HCT116 (cell line): Measurements from ENCODE around the gene PTCH2. TPM values are rescaled to one million over a fixed set of nuclear protein-coding genes. Genes with fewer than 3 reads are reported as not detected.

Experiments
- ATAC-seq: fragments of 200-7000 bp; cut with Tn5 transposase; 2 replicates; pipeline ENCODE4 v1.9.1; 2020; ENCODE audit warnings: mild to moderate bottlenecking, moderate library complexity
- BruUV-seq: library from RNA; stranded (reverse); fragments of 400-500 nt; replicated peaks from 2 replicates; lab custom pipeline; 2021; lab: Mats Ljungman, UMichigan
- CTCF ChIA-PET: fragments of 300-600 bp; sonication (Branson Sonifier 250); formaldehyde crosslinking; loops from one replicate; lab custom pipeline; 2021; ENCODE audit warnings: antibody characterized with exemption; lab: Charles Lee
- POLR2A ChIA-PET: fragments of 300-600, 350-600 bp; sonication (Branson Sonifier 250); formaldehyde crosslinking; loops from one replicate; lab custom pipeline; 2021; ENCODE audit warnings: antibody characterized with exemption; lab: Charles Lee
- RAD21 ChIA-PET, 2 experiments: fragments of 300-600 bp; sonication (Branson Sonifier 250); formaldehyde crosslinking; loops; one replicate each; lab custom pipeline; 2023; ENCODE audit warnings: low total read pairs in 2 of 2; ENCODE audit not compliant: uncharacterized antibody in 2 of 2, unreplicated experiment in 2 of 2, low non-redundant PET in 1 of 2; lab: Charles Lee
- DNase-seq: peaks from one replicate; pipeline ENCODE4 v3.0.0-alpha.2; 2010; ENCODE audit warnings: low read depth, low spot score
- H2AFZ ChIP-seq: fragments of 200-600 bp; shearing (Covaris generic), sonication (generic); 2 replicates; pipeline ENCODE4 v1.6.1; 2017; ENCODE audit warnings: low read depth, mixed run types, mixed read lengths, antibody characterized with exemption, low read length; ENCODE audit not compliant: poor library complexity, severe bottlenecking
- H3K27ac ChIP-seq: 2 replicates; pipeline ENCODE4 v1.5.1; 2012; ENCODE audit warnings: low read depth, low read length
- H3K27me3 ChIP-seq: fragments of 200-600 bp; sonication (generic); 2 replicates; pipeline ENCODE4 v1.6.1; 2016; ENCODE audit warnings: mixed run types, low read length, mixed read lengths; ENCODE audit not compliant: insufficient read depth
- H3K36me3 ChIP-seq, 2 experiments: fragments of 200-500 bp in 1 of 2; fragments of 200-600 bp in 1 of 2; sonication (Bioruptor generic) in 1 of 2; sonication (generic) in 1 of 2; 2 replicates each; pipeline versions ENCODE4 v1.5.1 to v1.6.1; 2014 to 2016; ENCODE audit warnings: low read length in 2 of 2, inconsistent platforms in 1 of 2, mixed read lengths in 1 of 2, mixed run types in 1 of 2; ENCODE audit not compliant: insufficient read depth in 2 of 2, control insufficient read depth in 1 of 2
- H3K4me1 ChIP-seq, 2 experiments: fragments of 200-600 bp in 1 of 2; sonication (generic) in 1 of 2; 2 replicates each; pipeline versions ENCODE4 v1.5.1 to v1.6.1; 2012 to 2017; ENCODE audit warnings: low read length in 2 of 2, inconsistent platforms in 1 of 2, mild to moderate bottlenecking in 1 of 2, mixed read lengths in 1 of 2, mixed run types in 1 of 2, moderate library complexity in 1 of 2; ENCODE audit not compliant: insufficient read depth in 2 of 2, control insufficient read depth in 1 of 2
- H3K4me2 ChIP-seq: fragments of 200-600 bp; sonication (generic); 2 replicates; pipeline ENCODE4 v1.6.1; 2017; ENCODE audit warnings: mixed run types, low read length, mixed read lengths
- H3K4me3 ChIP-seq, 2 experiments: fragments of 200-600 bp in 1 of 2; sonication (generic) in 1 of 2; replicated peaks in 1 of 2; 2 replicates each; pipeline ENCODE4 v1.5.1; 2011 to 2016; ENCODE audit warnings: low read length in 2 of 2, control low read depth in 1 of 2, low read depth in 1 of 2, mild to moderate bottlenecking in 1 of 2, mixed read lengths in 1 of 2, mixed run types in 1 of 2
- H3K79me2 ChIP-seq: fragments of 200-600 bp; sonication (generic); 2 replicates; pipeline ENCODE4 v1.6.1; 2017; ENCODE audit warnings: mild to moderate bottlenecking, mixed run types, low read length, moderate library complexity, mixed read lengths; ENCODE audit not compliant: insufficient read depth
- H3K9ac ChIP-seq: fragments of 200-600 bp; sonication (generic); 2 replicates; pipeline ENCODE4 v1.6.1; 2016; ENCODE audit warnings: low read length, mixed read lengths
- H3K9me2 ChIP-seq: fragments of 200-600 bp; sonication (generic), shearing (Covaris generic); 2 replicates; pipeline ENCODE4 v1.6.1; 2017; ENCODE audit warnings: mixed run types, mild to moderate bottlenecking, moderate library complexity; ENCODE audit not compliant: insufficient read depth
- H3K9me3 ChIP-seq, 2 experiments: fragments of 200-500 bp in 1 of 2; fragments of 200-600 bp in 1 of 2; sonication (Bioruptor generic) in 1 of 2; sonication (generic) in 1 of 2; 2 replicates each; pipeline ENCODE4 v1.6.1; 2014 to 2017; ENCODE audit warnings: low read length in 2 of 2, mixed read lengths in 2 of 2, inconsistent platforms in 1 of 2, low read depth in 1 of 2, mild to moderate bottlenecking in 1 of 2, mixed run types in 1 of 2, moderate library complexity in 1 of 2; ENCODE audit not compliant: control insufficient read depth in 1 of 2, insufficient read depth in 1 of 2
- H4K20me1 ChIP-seq: fragments of 200-600 bp; sonication (generic), shearing (Covaris generic); 2 replicates; pipeline ENCODE4 v1.6.1; 2017; ENCODE audit warnings: mixed run types, mild to moderate bottlenecking, moderate library complexity; ENCODE audit not compliant: insufficient read depth
- EZH2 ChIP-seq: fragments of 200-600 bp; sonication (generic); IDR thresholded peaks from 2 replicates; pipeline ENCODE4 v1.6.1; 2017; ENCODE audit warnings: antibody characterized with exemption, mixed run types
- FOSL1 ChIP-seq: IDR thresholded peaks from 2 replicates; pipeline ENCODE4 v1.6.1; 2012; ENCODE audit warnings: low read depth
- RAD21 ChIP-seq: IDR thresholded peaks from 2 replicates; pipeline ENCODE4 v1.6.1; 2012; ENCODE audit warnings: low read depth, mild to moderate bottlenecking
- intact Hi-C: fragments of 100-400 bp; cut with micrococcal nuclease; formaldehyde crosslinking; loops from 2 replicates; pipeline ENCODE4 v1.10.0; 2022
- total RNA-seq: library from RNA; stranded (reverse); gene quantifications from one replicate; pipeline ENCODE4 v1.2.1, GENCODE V29; 2021; ENCODE audit not compliant: unreplicated experiment
- TF ChIP-seq, protein P1 (sequence below), 3 experiments: fragments of 200-600 bp in 1 of 3; sonication (generic) in 1 of 3; IDR thresholded peaks in 2 of 3; conservative IDR thresholded peaks in 1 of 3; 2 replicates each; pipeline ENCODE4 v1.5.1; 2012 to 2017; ENCODE audit warnings: low read depth in 2 of 3, low read length in 2 of 3, antibody characterized with exemption in 1 of 3, borderline replicate concordance in 1 of 3, control low read depth in 1 of 3, mild to moderate bottlenecking in 1 of 3, mixed read lengths in 1 of 3, mixed run types in 1 of 3, moderate library complexity in 1 of 3; ENCODE audit not compliant: insufficient read depth in 1 of 3
- TF ChIP-seq, protein P2 (sequence below): IDR thresholded peaks from 2 replicates; pipeline ENCODE4 v1.6.1; 2011; ENCODE audit warnings: mild to moderate bottlenecking, low read length, moderate library complexity; ENCODE audit not compliant: insufficient replicate concordance; ENCODE audit errors: extremely low read depth

Gene PTCH2
- total RNA-seq, 1 experiment from 2014 or later, result 1.3 TPM

DNA sequence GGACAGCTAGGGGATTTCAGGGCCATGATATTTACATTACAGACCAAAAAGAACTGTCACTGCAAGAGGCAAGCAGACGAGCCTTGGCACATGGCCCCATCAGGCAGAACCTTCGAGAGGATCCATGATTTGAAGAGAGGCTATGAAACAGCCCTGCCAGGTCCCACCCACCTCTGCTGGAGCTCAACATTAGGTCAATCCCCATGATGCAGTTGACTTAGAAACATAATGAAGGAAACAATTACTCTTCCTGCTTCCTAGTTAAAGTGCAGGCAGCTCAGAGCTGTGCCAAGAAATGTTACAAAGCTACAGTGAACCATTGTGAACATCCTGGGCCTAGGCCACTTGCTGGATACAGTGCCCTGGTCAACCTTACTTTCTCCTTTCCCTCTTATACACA is 41.7 kb upstream of the PTCH2 start:
- BruUV-seq, result no TSS peak
- CTCF ChIA-PET, result no interaction called here
- H3K79me2 ChIP-seq, result no peaks in the 10 kb centered on the region

More for the DNA sequence above, 41.7 kb upstream of the PTCH2 start:
- Histone ChIP-seq H4K20me1 (no peaks in the 10 kb centered on the region), H3K9me2 (no peaks in the 10 kb centered on the region; the same call in 1 of the 2 replicates), H3K27me3 (no peaks in the 10 kb centered on the region)
- TF ChIP-seq, protein P1, sequence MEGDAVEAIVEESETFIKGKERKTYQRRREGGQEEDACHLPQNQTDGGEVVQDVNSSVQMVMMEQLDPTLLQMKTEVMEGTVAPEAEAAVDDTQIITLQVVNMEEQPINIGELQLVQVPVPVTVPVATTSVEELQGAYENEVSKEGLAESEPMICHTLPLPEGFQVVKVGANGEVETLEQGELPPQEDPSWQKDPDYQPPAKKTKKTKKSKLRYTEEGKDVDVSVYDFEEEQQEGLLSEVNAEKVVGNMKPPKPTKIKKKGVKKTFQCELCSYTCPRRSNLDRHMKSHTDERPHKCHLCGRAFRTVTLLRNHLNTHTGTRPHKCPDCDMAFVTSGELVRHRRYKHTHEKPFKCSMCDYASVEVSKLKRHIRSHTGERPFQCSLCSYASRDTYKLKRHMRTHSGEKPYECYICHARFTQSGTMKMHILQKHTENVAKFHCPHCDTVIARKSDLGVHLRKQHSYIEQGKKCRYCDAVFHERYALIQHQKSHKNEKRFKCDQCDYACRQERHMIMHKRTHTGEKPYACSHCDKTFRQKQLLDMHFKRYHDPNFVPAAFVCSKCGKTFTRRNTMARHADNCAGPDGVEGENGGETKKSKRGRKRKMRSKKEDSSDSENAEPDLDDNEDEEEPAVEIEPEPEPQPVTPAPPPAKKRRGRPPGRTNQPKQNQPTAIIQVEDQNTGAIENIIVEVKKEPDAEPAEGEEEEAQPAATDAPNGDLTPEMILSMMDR (IDR thresholded peaks at IDR 0.05 in 2 of 3, conservative IDR thresholded peaks at IDR 0.05 in 1 of 3; ENCODE audit: borderline replicate concordance in 1 of 3, insufficient read depth in 1 of 3, low read depth in 2 of 3, low read length in 2 of 3), result no peak
- TF ChIP-seq RAD21 (no peak), FOSL1 (no peak), EZH2 (no peak)
- TF ChIP-seq, protein P2, sequence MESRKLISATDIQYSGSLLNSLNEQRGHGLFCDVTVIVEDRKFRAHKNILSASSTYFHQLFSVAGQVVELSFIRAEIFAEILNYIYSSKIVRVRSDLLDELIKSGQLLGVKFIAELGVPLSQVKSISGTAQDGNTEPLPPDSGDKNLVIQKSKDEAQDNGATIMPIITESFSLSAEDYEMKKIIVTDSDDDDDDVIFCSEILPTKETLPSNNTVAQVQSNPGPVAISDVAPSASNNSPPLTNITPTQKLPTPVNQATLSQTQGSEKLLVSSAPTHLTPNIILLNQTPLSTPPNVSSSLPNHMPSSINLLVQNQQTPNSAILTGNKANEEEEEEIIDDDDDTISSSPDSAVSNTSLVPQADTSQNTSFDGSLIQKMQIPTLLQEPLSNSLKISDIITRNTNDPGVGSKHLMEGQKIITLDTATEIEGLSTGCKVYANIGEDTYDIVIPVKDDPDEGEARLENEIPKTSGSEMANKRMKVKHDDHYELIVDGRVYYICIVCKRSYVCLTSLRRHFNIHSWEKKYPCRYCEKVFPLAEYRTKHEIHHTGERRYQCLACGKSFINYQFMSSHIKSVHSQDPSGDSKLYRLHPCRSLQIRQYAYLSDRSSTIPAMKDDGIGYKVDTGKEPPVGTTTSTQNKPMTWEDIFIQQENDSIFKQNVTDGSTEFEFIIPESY, result no peak
- TF ChIP-seq, all 23 proteins: peak for 0
- Histone ChIP-seq H3K4me2 (no peak overlapping the region), H3K4me1 (no peaks in the 10 kb centered on the region), H3K9ac (no peak overlapping the region), H2AFZ (no peak overlapping the region), H3K27ac (no peak overlapping the region), H3K4me3 (no peak overlapping the region), H3K36me3 (peaks cover 0 to 22% of the 10 kb centered on the region in 2 experiments; a peak in 2 of 4 replicates), H3K9me3 (peaks cover 2 to 13% of the 10 kb centered on the region in 2 experiments; a peak in 1 of 4 replicates)
- ATAC-seq (no peak), DNase-seq (no peak)
- POLR2A ChIA-PET, result no interaction called here
- RAD21 ChIA-PET, result no interaction called here
- intact Hi-C loops, result no loop called here
